ENCODE results near the gene DCUN1D3.
"Not testable (repeated sequence)": the region's sequence is repeated elsewhere in the genome, so short reads cannot be mapped to it uniquely, and the experiment has no call there.

Gene DCUN1D3

GRCh38 chr16:20886320-20886719, 13.8 kb downstream of the DCUN1D3 start:
- FAIRE-seq: no peak

GRCh38 chr16:20884240-20884556, 16.0 kb downstream of the DCUN1D3 start:
- no peak for FAIRE-seq

- FAIRE-seq: no peak
Measured at GRCh38 chr16:20883554-20884239, 16.5 kb downstream of the DCUN1D3 start.

GRCh38 chr16:20881503-20881878, 18.7 kb downstream of the DCUN1D3 start:
- FAIRE-seq: no peak

GRCh38 chr16:20880867-20881502, 19.2 kb downstream of the DCUN1D3 start:
- no peak for FAIRE-seq

GRCh38 chr16:20879175-20880040, 20.8 kb downstream of the DCUN1D3 start:
- FAIRE-seq: no peak

- no peak for FAIRE-seq
Measured at GRCh38 chr16:20878682-20879147, 21.4 kb downstream of the DCUN1D3 start.

GRCh38 chr16:20875355-20875650, 24.9 kb downstream of the DCUN1D3 start:
- FAIRE-seq: no peak

GRCh38 chr16:20874088-20874581, 26.0 kb downstream of the DCUN1D3 start:
- no peak for FAIRE-seq

- FAIRE-seq: no peak
Measured at GRCh38 chr16:20873331-20873730, 26.8 kb downstream of the DCUN1D3 start.

- FAIRE-seq: no peak
Measured at GRCh38 chr16:20871941-20872815, 28.0 kb downstream of the DCUN1D3 start.

- no peak for FAIRE-seq
Measured at GRCh38 chr16:20871258-20871657, 28.9 kb downstream of the DCUN1D3 start.

GRCh38 chr16:20870122-20870820, 29.9 kb downstream of the DCUN1D3 start:
- no peak for FAIRE-seq

GRCh38 chr16:20868890-20869289, 31.3 kb downstream of the DCUN1D3 start:
- FAIRE-seq: no peak

GRCh38 chr16:20867585-20867984, 32.6 kb downstream of the DCUN1D3 start:
- FAIRE-seq: no peak

GRCh38 chr16:20866801-20867200, 33.4 kb downstream of the DCUN1D3 start:
- no peak for FAIRE-seq

GRCh38 chr16:20866145-20866772, 33.9 kb downstream of the DCUN1D3 start:
- FAIRE-seq: no peak

- no peak for FAIRE-seq
Measured at GRCh38 chr16:20865420-20866131, 34.6 kb downstream of the DCUN1D3 start.

GRCh38 chr16:20864376-20864775, 35.8 kb downstream of the DCUN1D3 start:
- FAIRE-seq: not testable (repeated sequence)

- FAIRE-seq: no peak
Measured at GRCh38 chr16:20862162-20862960, 37.8 kb downstream of the DCUN1D3 start.
